Testis (tissue), 3 donors: Measurements from ENCODE around the gene CEP55. TPM values are rescaled to one million over a fixed set of nuclear protein-coding genes. Genes with fewer than 3 reads are reported as not detected.

Source experiments
- DNase-seq: peaks from one replicate; pipeline ENCODE4 v3.0.0-alpha.2; 2019
- H3K27ac ChIP-seq, 2 donors: fragments of 200-600 bp; sonication (generic); one replicate each; pipeline ENCODE4 v1.5.1; 2019
- H3K27me3 ChIP-seq: fragments of 200-600 bp; sonication (generic); one replicate; pipeline ENCODE4 v1.5.1; 2019
- H3K36me3 ChIP-seq: fragments of 200-600 bp; sonication (generic); one replicate; pipeline ENCODE4 v1.5.1; 2017; ENCODE audit warnings: low read depth; ENCODE audit errors: missing control alignments
- H3K4me1 ChIP-seq: fragments of 200-600 bp; sonication (generic); one replicate; pipeline ENCODE4 v1.5.1; 2019
- H3K4me3 ChIP-seq, 2 donors: fragments of 200-600 bp; sonication (generic); one replicate each; pipeline ENCODE4 v1.5.1; 2017 to 2019
- H3K9me3 ChIP-seq: fragments of 200-600 bp; sonication (generic); one replicate; pipeline ENCODE4 v1.5.1; 2017
- CTCF ChIP-seq, 3 experiments: fragments of 450-650 bp in 2 of 3; fragments of 200-600 bp in 1 of 3; sonication (generic) in 1 of 3; IDR thresholded peaks; one replicate each; pipeline ENCODE4 v1.5.1; 2016 to 2019; ENCODE audit warnings: antibody characterized with exemption in 3 of 3, mild to moderate bottlenecking in 2 of 3, moderate library complexity in 1 of 3
- POLR2A ChIP-seq: fragments of 450-650 bp; IDR thresholded peaks from one replicate; pipeline ENCODE4 v1.6.1; 2017; ENCODE audit warnings: antibody characterized with exemption, mild to moderate bottlenecking, moderate library complexity
- WGBS, 2 donors: methylation state at CpG; one replicate each; pipeline ENCODE4 v1.1.5; 2018; 5-methylcytosine and 5-hydroxymethylcytosine counted together
- intact Hi-C: fragments of 100-400 bp; cut with DNase I; formaldehyde crosslinking; loops from one replicate; pipeline ENCODE4 v1.15.1; 2023; ENCODE audit warnings: low total_unique reads
- polyA plus RNA-seq: library from polyadenylated mRNA; stranded (reverse); fragments of 350-450 nt; fragmentation: Illumina TruSeq; extraction: RNeasy Lipid Tissue Mini Kit (QIAGEN cat#74804); gene quantifications from one replicate; pipeline ENCODE4 v1.2.3, GENCODE V29; 2014; ENCODE audit warnings: low read depth, low replicate concordance; ENCODE audit not compliant: insufficient read depth
- total RNA-seq, 2 donors: library from RNA; depleted of rRNA; stranded (reverse); fragments of >200 nt; gene quantifications; one replicate each; pipeline ENCODE4 v1.2.3, GENCODE V29; 2016

The CEP55 gene
- total and polyA plus RNA-seq, 3 donors from 2014 or later = 14.1 to 28.1 (median 15.5) TPM

GRCh38 chr10:93491602-93492121, 4.8 kb upstream of the CEP55 start:
- no peak for DNase-seq
- no peaks in the 10 kb centered on the region for H3K27me3 ChIP-seq
- intact Hi-C loops = no loop called here

DNA sequence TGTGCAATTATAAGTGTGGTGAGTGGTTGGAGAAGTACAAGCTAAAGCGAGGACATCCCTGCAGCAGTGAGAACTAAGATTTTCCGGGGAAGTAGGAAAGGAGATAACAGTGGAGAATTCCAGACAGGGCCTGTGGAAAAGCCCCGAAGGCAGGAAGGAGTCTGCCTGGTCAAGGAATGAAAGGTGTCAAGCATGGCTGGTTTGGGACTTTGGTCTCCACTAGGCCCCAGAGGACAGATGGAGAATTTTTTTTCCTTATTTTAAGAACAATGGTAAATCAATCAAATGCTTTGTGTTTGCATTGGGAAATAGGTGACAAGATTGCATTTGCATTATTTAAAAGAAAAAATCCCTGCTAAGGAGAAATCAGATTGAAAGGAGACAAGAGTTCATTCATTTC, 3.2 kb upstream of the CEP55 start:
- TF ChIP-seq CTCF (IDR thresholded peaks at IDR 0.05) (peak in 1 of 3 experiments; percentile 6), POLR2A (no peak)
- Histone ChIP-seq H3K36me3 (no peaks in the 10 kb centered on the region), H3K4me3 (no peak overlapping the region), H3K4me1 (no peaks in the 10 kb centered on the region), H3K9me3 (no peaks in the 10 kb centered on the region), H3K27me3 (no peaks in the 10 kb centered on the region), H3K27ac (no peak overlapping the region)
- 77 to 82% methylated on average over 3 of the region's 3 CpGs for WGBS, 2 donors
- no peak for DNase-seq
- intact Hi-C loops = no loop called here

More at GRCh38 chr10:93491602-93492121, 4.8 kb upstream of the CEP55 start:
- 81 to 84% methylated on average over 2 of the region's 2 CpGs for WGBS, 2 donors
- Histone ChIP-seq H3K4me1 (no peaks in the 10 kb centered on the region), H3K4me3 (no peak overlapping the region), H3K36me3 (no peaks in the 10 kb centered on the region), H3K27ac (no peak overlapping the region), H3K9me3 (no peaks in the 10 kb centered on the region)
- no peak for TF ChIP-seq POLR2A
- no peak for TF ChIP-seq CTCF (IDR thresholded peaks at IDR 0.05)

DNA sequence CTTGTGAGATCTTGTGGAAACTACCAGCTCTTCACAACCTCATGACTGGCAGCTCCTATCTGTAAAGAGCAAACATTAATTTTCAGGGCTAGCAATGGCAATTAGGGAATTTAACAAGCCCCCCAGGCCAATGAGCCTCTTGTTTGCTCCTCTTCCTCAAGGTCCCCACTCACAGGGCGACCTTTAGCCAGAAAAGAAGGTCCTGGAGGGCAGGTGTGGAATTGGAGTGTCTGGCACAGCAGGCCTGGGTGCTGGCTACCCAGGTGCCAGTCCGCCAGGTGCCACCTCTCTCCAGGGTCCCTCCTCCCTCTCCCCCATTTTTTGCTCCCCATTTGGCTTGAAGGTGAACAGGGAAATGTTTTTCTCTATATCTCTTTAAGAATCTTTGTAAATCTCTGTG, 1.9 kb upstream of the CEP55 start:
- DNase-seq = no peak
- H3K27me3 ChIP-seq = no peaks in the 10 kb centered on the region
- H3K27ac ChIP-seq = no peak overlapping the region
- no peaks in the 10 kb centered on the region for H3K36me3 ChIP-seq
- 81 to 100% methylated on average over 2 of the region's 2 CpGs for WGBS, 2 donors
- H3K4me3 ChIP-seq = no peak overlapping the region
- intact Hi-C loops = no loop called here
- no peaks in the 10 kb centered on the region for H3K4me1 ChIP-seq
- TF ChIP-seq CTCF (IDR thresholded peaks at IDR 0.05) = no peak
- TF ChIP-seq POLR2A = no peak
- H3K9me3 ChIP-seq = no peaks in the 10 kb centered on the region

DNA sequence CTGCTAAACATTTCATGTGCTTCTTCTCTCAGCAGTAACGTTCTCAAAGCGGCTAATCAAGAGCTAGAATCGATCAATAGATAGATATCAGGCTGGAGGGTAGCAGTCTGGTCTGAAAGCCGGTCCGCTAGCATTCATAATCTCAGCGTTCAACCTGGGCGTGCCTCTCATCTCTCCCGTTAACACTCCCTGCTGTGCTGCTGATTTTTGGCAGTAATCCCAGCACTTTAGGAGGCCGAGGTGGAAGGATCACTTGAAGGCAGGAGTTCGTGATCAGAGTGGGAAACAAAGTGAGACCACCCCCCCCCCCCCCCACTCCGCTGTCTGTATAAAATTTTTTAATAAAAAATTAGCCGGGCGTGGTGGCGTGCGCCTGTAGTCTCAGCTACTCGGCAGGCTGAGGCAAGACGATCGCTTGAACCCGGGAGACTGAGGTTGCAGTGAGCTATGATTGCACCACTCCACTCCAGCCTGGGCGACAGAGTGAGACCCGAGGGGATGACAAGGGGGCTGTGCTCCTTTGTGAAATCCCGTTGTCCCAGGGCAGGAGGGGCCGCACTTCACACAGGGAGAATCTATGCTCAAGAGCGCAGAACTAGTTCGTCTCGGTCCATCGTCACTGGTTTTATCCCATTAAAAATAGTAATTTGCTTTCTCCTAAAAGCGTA, 624 bp upstream of the CEP55 start:
- Histone ChIP-seq H3K27me3 (no peaks in the 10 kb centered on the region), H3K4me1 (no peaks in the 10 kb centered on the region), H3K4me3 (peak overlapping the region; percentile 57 to 66), H3K27ac (peak overlapping the region in 1 of 2 donors; percentile 61), H3K9me3 (no peaks in the 10 kb centered on the region), H3K36me3 (no peaks in the 10 kb centered on the region)
- 0% methylated on average over 23 to 28 of the region's 28 CpGs for WGBS, 2 donors
- no peak for TF ChIP-seq CTCF (IDR thresholded peaks at IDR 0.05)
- TF ChIP-seq POLR2A = no peak
- intact Hi-C loops = no loop called here
- peak; percentile 48 for DNase-seq

DNA sequence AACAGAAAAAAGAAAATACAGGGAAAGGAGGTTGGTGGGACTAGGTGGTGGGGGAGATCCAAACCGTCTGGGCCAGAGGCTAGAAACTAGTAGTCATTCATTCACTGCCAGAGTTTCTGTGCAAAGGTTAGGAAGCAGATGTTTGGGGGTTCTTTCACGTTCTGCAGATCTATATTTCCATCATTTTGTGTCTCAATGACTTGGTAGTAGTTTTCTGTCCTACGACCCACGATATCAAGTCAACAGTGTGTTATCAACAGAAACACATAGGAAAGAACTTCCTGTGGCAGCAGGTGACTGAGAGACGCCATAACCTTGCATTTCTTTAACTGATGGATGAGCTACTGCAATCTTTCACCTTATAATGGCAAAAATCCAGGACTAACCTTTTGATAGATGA, 1.8 kb downstream of the CEP55 start:
- H3K9me3 ChIP-seq = no peaks in the 10 kb centered on the region
- no peaks in the 10 kb centered on the region for H3K27me3 ChIP-seq
- 51 to 56% methylated on average over 5 of the region's 5 CpGs for WGBS, 2 donors
- H3K36me3 ChIP-seq = no peaks in the 10 kb centered on the region
- H3K27ac ChIP-seq = no peak overlapping the region
- H3K4me3 ChIP-seq = no peak overlapping the region
- H3K4me1 ChIP-seq = no peaks in the 10 kb centered on the region
- TF ChIP-seq CTCF (IDR thresholded peaks at IDR 0.05) (no peak), POLR2A (no peak)
- no peak for DNase-seq
- intact Hi-C loops = no loop called here
